GM20431 (cell line): ENCODE results near the gene VEZF1.

ENCODE experiments used
- in situ Hi-C: fragments of 300-500 bp; cut with MseI, MboI; formaldehyde crosslinking; loops from one replicate; pipeline ENCODE4 v1.15.0; 2020; ENCODE audit warnings: low sequenced_read_pairs; ENCODE audit not compliant: unreplicated experiment

VEZF1 gene

GRCh38 chr17:57935833-57936807, 51.9 kb downstream of the VEZF1 start:
- in situ Hi-C loops: no loop called here

GRCh38 chr17:57931488-57932137, 56.4 kb downstream of the VEZF1 start:
- in situ Hi-C loops: no loop called here

GRCh38 chr17:57930239-57930638, 57.8 kb downstream of the VEZF1 start:
- in situ Hi-C loops: no loop called here

GRCh38 chr17:57929386-57929785, 58.7 kb downstream of the VEZF1 start:
- in situ Hi-C loops: no loop called here

GRCh38 chr17:57928928-57929327, 59.1 kb downstream of the VEZF1 start:
- in situ Hi-C loops: no loop called here

GRCh38 chr17:57927048-57927723, 60.9 kb downstream of the VEZF1 start:
- in situ Hi-C loops: no loop called here

- in situ Hi-C loops: no loop called here
Measured at GRCh38 chr17:57926723-57927047, 61.4 kb downstream of the VEZF1 start.

GRCh38 chr17:57925361-57925990, 62.6 kb downstream of the VEZF1 start:
- in situ Hi-C loops: no loop called here

- in situ Hi-C loops: no loop called here
Measured at GRCh38 chr17:57924677-57925076, 63.4 kb downstream of the VEZF1 start.
